NCI-H774 (cell line): ENCODE results near the gene KCNQ2.

Source experiments
- DNase-seq: peaks from one replicate; lab custom pipeline; 2025; lab: John Stamatoyannopoulos, UW

KCNQ2 gene

DNA sequence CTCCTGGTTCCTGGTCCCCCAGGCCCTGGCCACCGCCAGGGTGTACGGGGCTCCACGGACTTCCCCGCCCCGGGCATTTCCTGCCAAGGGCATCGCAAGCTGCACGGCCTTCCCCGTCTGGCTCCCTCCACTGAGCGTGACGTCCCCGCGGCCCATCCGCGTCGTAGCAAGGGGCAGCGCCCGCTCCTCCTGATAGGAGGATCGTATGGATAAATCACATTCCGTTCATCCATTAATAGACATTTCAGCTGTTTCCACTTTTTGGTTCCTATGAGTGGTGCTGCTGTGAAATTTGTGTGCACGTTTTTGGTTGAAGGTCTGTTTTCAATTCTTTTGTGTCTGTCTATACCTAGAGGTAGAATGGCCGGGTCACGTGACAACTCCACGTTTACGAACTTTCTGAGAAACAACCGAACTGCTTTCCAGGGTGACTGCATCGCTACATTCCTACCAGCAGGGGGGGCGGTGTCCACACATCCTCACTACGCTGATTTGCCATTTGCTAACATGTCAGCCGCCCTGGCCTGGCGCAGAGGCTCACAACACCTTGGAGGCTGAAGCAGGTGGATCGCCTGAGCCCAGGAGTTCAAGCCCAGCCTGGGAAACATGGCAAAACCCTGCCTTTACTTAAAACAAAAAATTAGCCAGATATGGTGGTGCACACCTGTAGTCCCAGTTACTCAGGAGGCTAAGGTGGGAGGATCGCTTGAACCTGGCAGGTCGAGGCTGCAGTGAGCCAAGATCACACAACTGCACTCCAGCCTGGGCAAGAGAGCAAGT lies 37.7 kb downstream of the KCNQ2 start:
- peak; percentile 62 for DNase-seq

- DNase-seq, result no peak
Measured at GRCh38 chr20:63433756-63434531, 38.5 kb downstream of the KCNQ2 start.

DNA sequence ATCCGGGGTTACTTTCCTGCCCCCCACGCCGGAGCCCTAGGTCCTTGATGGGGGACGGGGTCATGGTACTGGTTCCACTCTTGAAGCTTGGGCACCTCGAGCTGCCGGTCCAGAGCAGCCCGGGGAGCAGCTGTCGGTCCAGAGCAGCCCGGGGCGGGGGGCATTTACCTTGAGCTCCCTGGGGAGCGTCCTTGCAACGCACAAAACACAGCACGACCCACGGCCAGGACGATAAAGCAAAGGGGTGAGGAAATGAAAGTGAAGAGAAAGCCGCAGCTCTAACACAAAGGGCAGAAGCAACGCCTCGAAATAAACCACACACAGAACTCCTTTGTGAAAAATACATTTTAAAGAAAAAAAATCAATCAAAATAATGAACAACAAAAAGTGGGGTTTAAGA lies 39.1 kb downstream of the KCNQ2 start:
- DNase-seq, result no peak

GRCh38 chr20:63432577-63433325 lies 39.7 kb downstream of the KCNQ2 start:
- no peak for DNase-seq

- no peak for DNase-seq
Measured at GRCh38 chr20:63431944-63432343, 40.5 kb downstream of the KCNQ2 start.

DNA sequence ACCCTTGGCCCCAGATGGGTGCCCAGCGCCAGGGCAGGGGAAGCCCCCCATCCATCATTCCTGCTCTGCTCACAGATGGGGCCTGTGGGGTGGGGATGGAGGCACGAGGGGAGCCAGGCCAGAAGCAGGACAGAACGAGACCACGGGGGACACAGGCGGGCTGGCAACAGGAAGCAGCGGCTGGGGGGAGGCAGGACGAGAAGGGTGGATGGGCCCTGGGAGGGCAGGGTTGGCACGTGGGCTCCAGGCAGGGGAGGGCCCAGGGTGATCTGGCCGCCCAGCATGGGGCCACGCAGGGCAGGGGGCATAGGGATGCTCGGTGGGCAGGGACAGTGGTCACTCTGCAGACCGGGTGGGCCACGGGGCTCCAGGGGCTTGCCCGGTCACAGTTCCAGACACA lies 41.6 kb downstream of the KCNQ2 start:
- no peak for DNase-seq

- no peak for DNase-seq
Measured at GRCh38 chr20:63429992-63430391, 42.5 kb downstream of the KCNQ2 start.

GRCh38 chr20:63428906-63429575 lies 43.4 kb downstream of the KCNQ2 start:
- no peak for DNase-seq

- no peak for DNase-seq
Measured at GRCh38 chr20:63427724-63428330, 44.6 kb downstream of the KCNQ2 start.

DNA sequence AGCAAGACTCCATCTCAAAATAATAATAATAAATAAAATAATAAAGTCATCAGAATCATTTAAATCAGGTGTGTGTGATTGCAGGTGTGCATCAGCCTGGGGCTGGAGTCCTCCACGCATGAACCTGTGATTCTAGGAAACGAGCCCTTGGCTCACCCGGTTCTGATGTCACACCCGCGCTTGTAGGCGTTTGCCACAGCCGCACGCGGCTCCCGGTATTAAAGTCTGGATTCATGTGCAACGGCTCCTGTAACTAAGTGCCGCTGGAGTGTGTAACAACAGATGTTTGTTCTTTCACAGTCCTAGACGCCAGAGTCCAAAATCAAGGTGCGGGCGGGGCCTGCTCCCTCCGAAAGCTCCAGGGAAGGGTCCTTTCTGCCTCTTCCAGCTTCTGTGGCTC lies 45.2 kb downstream of the KCNQ2 start:
- DNase-seq, result no peak

DNA sequence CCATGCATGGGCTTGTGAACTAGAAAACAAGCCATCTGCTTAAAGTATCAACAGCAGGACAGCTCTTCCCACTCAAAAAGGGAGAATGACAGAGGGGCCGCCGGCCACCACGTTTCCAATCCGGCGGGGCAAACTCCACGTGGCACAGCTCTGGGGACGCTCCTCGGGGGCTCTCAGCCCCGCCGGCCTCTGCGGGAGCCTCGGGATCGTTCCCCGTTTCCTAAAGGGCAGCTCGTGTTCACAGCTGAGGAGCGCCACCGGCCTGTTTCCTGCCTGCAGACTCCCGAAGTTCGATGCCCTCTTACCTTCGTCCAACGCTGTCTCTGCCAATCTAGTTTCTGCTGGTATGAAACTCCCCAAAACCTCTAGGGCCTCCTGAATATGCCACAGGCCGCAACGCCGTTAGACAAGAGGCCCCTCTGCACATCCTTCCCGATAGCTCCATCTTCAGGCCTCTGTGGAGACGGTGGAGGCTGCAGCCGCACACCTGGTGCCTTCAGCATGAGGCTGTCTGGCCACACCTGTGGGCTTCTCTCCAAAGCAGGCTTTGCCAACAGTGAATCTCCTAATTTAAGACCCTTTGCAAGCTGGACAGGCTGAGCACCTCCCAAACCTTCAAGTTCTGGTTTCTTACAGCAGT lies 46.5 kb downstream of the KCNQ2 start:
- DNase-seq, result no peak

GRCh38 chr20:63424613-63425012 lies 47.8 kb downstream of the KCNQ2 start:
- DNase-seq, result no peak

DNA sequence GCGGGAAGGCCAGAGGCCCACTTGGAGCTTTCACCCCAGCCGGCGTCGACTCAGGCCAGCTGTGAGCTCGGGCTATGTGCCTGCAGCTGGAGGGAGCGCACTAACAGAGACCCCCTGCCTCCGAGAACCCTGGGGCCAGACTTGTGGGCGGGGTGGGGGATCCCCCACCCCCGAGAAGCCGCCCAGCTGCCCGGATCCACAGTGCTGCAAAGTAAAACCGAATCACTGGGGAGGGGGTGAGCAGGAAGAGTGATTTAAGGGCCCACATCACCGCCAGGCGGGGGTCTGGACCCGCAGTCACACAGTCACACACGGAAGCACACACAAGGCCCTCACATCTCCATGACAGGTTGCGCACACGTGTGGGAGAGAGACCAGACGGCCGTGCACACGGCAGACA lies 48.7 kb downstream of the KCNQ2 start:
- DNase-seq, result no peak

DNA sequence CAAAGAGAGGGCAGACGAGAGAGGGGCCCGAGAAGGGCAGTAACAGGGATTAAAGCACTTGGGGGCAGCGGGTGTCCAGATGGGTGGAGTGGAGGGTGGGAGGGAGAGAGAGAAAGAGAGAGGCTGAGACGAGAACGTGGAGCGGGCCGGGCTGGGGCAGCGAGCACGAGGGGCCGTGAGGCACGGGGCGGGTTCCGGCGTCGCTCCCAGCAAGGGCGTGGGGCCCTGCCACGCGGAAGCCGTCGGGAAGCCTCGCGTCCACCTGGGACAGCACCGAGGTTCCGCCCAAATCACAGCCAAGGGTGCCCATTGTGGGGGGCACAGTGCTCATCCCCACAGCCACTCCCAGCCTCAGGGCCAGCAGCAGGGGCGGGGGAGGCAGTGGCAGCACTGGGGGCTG lies 49.8 kb downstream of the KCNQ2 start:
- no peak for DNase-seq

DNA sequence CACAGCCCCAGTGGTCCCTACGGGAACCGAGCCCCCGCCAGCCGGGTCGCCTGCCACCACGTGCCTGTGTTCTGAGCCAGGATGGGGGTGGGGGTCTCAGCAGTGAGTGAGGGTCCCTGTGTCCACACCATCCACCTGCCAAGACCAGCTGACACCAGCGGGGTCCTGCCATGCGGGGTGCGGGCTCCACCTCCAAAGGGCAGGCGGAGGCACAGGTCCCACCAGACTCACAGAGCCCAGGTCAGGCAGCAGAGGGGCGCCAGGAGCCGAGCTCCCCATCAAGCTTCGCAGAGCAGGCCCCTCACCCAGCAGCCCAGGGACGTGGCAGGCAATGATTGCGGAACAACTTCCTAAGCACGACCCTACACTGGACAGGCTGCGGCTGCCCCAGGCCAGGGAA lies 50.5 kb downstream of the KCNQ2 start:
- no peak for DNase-seq

DNA sequence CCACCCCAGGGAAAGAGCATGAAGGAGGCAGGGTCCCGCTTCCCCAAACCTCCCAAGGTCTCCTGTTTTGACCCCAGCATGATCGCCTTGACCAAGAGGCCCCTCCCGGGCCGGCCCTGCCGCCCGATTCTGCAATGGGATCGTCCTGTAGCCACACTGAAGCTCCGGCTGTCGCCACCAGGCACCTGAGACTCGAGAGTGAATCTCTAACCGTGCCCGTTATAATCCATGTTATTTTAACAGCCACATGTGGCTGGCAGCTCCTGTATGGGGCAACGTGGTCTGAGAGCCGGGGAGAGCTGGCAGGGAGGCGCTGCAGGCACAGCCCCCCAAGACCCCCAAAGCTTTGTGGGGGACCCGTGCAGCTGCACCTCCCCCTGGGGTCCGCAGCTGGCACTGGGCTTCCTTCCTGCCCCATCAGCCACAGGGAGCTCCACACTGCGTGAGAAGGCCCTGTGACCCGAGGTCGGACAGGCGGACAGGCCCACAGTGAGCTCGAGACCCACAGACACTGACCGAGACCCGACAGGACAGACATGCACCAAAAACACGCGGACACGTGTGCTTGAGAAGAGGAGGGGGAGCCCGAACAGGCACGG lies 51.3 kb downstream of the KCNQ2 start:
- no peak for DNase-seq

- DNase-seq, result no peak
Measured at GRCh38 chr20:63420359-63421093, 51.9 kb downstream of the KCNQ2 start.

DNA sequence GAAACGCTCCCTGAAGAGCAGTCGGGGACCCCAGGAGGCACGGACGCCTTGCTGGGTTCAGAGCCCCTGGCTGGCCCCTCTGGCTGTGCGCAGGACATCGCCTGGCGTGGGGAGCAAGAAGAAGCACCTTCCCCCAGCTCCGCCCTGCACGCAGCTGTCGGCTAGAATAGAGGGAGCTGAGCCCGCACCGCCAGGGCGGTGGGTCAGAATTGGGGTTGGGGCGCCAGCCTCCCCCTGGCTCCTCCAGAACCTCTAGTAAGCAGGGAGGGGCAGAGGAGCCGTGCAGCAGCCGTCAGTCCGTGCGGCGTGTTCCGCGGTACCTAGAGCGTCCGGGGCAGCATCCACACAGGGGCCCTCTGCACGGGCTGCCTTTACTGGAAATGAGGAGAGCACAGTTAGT lies 53.2 kb downstream of the KCNQ2 start:
- DNase-seq, result no peak

- no peak for DNase-seq
Measured at GRCh38 chr20:63418617-63419016, 53.8 kb downstream of the KCNQ2 start.

- DNase-seq, result no peak
Measured at GRCh38 chr20:63417738-63418120, 54.7 kb downstream of the KCNQ2 start.
